A549 (cell line): Measurements from ENCODE around the gene PCDHGC5. TPM values are rescaled to one million over a fixed set of nuclear protein-coding genes. Genes with fewer than 3 reads are reported as not detected.

Source experiments
- ATAC-seq, 2 experiments: fragments of 200-7000 bp in 1 of 2; fragments of >200 bp in 1 of 2; cut with Nextera tagmentation in 1 of 2; cut with Tn5 transposase in 1 of 2; 3 replicates each; pipeline versions ENCODE4 v1.8.0 to v1.9.1; 2018 to 2020; ENCODE audit warnings: mild to moderate bottlenecking in 1 of 2, moderate library complexity in 1 of 2
- CTCF ChIA-PET: fragments of 300-600 bp; sonication (Branson Sonifier 250); formaldehyde crosslinking; extraction: SDS; loops from one replicate; lab custom pipeline; 2021; ENCODE audit warnings: antibody characterized with exemption, inconsistent platforms; lab: Yijun Ruan, JAX
- POLR2A ChIA-PET: fragments of 350-600 bp; formaldehyde crosslinking; extraction: SDS; loops from one replicate; lab custom pipeline; 2021; ENCODE audit warnings: antibody characterized with exemption, inconsistent platforms; lab: Yijun Ruan, JAX
- DNase-seq, 2 experiments: peaks; one replicate each; pipeline versions ENCODE4 v3.0.0 to v3.0.0-alpha.2; 2011 to 2016; ENCODE audit warnings: low read depth in 1 of 2, low spot score in 1 of 2
- FAIRE-seq: peaks from 2 replicates; lab custom pipeline; 2011; peaks lifted over from hg19 to GRCh38; lab: Jason Lieb, UNC
- H3K27ac ChIP-seq, 2 experiments: fragments of >200 bp; sonication (Bioruptor Twin); formaldehyde crosslinking; 3 replicates each; pipeline ENCODE4 v1.5.1; 2016 to 2017
- H3K4me1 ChIP-seq: fragments of >200 bp; sonication (Bioruptor Twin); formaldehyde crosslinking; 3 replicates; pipeline ENCODE4 v1.6.1; 2016
- H3K4me2 ChIP-seq: fragments of >200 bp; sonication (Bioruptor Twin); formaldehyde crosslinking; 3 replicates; pipeline ENCODE4 v1.6.1; 2016
- H3K4me3 ChIP-seq: fragments of >200 bp; sonication (Bioruptor Twin); formaldehyde crosslinking; 3 replicates; pipeline ENCODE4 v1.5.1; 2016
- H3K9me3 ChIP-seq: fragments of >200 bp; sonication (Bioruptor Twin); formaldehyde crosslinking; 3 replicates; pipeline ENCODE4 v1.6.1; 2016
- BCL3 ChIP-seq: fragments of >200 bp; sonication (Bioruptor Twin); formaldehyde crosslinking; IDR thresholded peaks from 3 replicates; pipeline ENCODE4 v1.6.1; 2016
- CBX8 ChIP-seq: fragments of 200-600 bp; sonication (generic); IDR thresholded peaks from 2 replicates; pipeline ENCODE4 v1.6.1; 2016
- EHMT2 ChIP-seq: fragments of 200-600 bp; sonication (generic); IDR thresholded peaks from 2 replicates; pipeline ENCODE4 v1.6.1; 2016; ENCODE audit warnings: antibody characterized with exemption, low read depth, mild to moderate bottlenecking, moderate library complexity
- EP300 ChIP-seq, 2 experiments: fragments of >200 bp; sonication (Bioruptor Twin); formaldehyde crosslinking; IDR thresholded peaks; 2 replicates in 1 of 2; 3 replicates in 1 of 2; pipeline ENCODE4 v1.6.1; 2016 to 2017
- FOSL2 ChIP-seq, 2 experiments: fragments of 450-650 bp in 1 of 2; fragments of >200 bp in 1 of 2; sonication (Bioruptor Twin) in 1 of 2; formaldehyde crosslinking; IDR thresholded peaks; 2 replicates each; pipeline versions ENCODE4 v1.5.0 to v1.6.1; 2016 to 2020; ENCODE audit warnings: mild to moderate bottlenecking in 1 of 2, moderate library complexity in 1 of 2
- FOXS1 ChIP-seq: fragments of 250-450 bp; sonication (Bioruptor Pico); IDR thresholded peaks from 2 replicates; pipeline ENCODE4 v1.5.0; 2020; ENCODE audit warnings: mild to moderate bottlenecking, moderate library complexity
- HEYL ChIP-seq: fragments of 250-450 bp; sonication (Bioruptor Pico); IDR thresholded peaks from 2 replicates; pipeline ENCODE4 v1.8.0; 2021; ENCODE audit warnings: mild to moderate bottlenecking, moderate library complexity
- KDM5A ChIP-seq: fragments of 200-600 bp; sonication (generic); IDR thresholded peaks from 2 replicates; pipeline ENCODE4 v1.6.1; 2016; ENCODE audit warnings: antibody characterized with exemption, mild to moderate bottlenecking
- MAFK ChIP-seq: fragments of 450-650 bp; IDR thresholded peaks from 2 replicates; pipeline ENCODE4 v1.6.1; 2014; ENCODE audit not compliant: partially characterized antibody
- NFE2L2 ChIP-seq: fragments of 150-350 bp; conservative IDR thresholded peaks from 2 replicates; pipeline ENCODE4 v1.6.1; 2014; ENCODE audit warnings: low read length
- NR3C1 ChIP-seq: fragments of >200 bp; sonication (Bioruptor Twin); formaldehyde crosslinking; IDR thresholded peaks from 3 replicates; pipeline ENCODE4 v1.6.1; 2017
- POLR2A ChIP-seq: IDR thresholded peaks from 2 replicates; pipeline ENCODE4 v1.6.1; 2012; ENCODE audit warnings: mild to moderate bottlenecking, low read length
- RFX5 ChIP-seq: fragments of 450-650 bp; IDR thresholded peaks from 2 replicates; pipeline ENCODE4 v1.7.1; 2014; ENCODE audit warnings: antibody characterized with exemption, mild to moderate bottlenecking, moderate library complexity
- USF2 ChIP-seq: fragments of 450-650 bp; IDR thresholded peaks from 2 replicates; pipeline ENCODE4 v1.6.1; 2014; ENCODE audit warnings: antibody characterized with exemption
- ZFP36 ChIP-seq: fragments of 450-650 bp; IDR thresholded peaks from 2 replicates; pipeline ENCODE4 v1.6.1; 2014; ENCODE audit warnings: borderline replicate concordance; ENCODE audit not compliant: partially characterized antibody
- ZNF302 ChIP-seq: fragments of 250-450 bp; sonication (Bioruptor Pico); IDR thresholded peaks from 2 replicates; pipeline ENCODE4 v1.9.0; 2021; ENCODE audit warnings: inconsistent platforms, mild to moderate bottlenecking, moderate library complexity
- ZSCAN20 ChIP-seq: fragments of 250-450 bp; sonication (Bioruptor Pico); IDR thresholded peaks from 2 replicates; pipeline ENCODE4 v1.8.0; 2022; ENCODE audit warnings: mild to moderate bottlenecking, moderate library complexity
- WGBS: methylation state at CpG from one replicate; pipeline ENCODE4 v1.1.6; 2017; ENCODE audit errors: missing lambda C conversion rate; 5-methylcytosine and 5-hydroxymethylcytosine counted together
- polyA plus RNA-seq, 4 experiments: library from polyadenylated mRNA; depleted of rRNA in 3 of 4; stranded (reverse); fragments of >200 nt; fragmentation: RNase III in 1 of 4; extraction: RNeasy Plus Mini Kit Qiagen cat#74134 plus additional on column Dnase treatment in 1 of 4; gene quantifications; 2 replicates in 3 of 4; 3 replicates in 1 of 4; pipeline ENCODE4 v1.2.3, GENCODE V29; 2011 to 2017
- TF ChIP-seq, protein P1 (sequence below): IDR thresholded peaks from 2 replicates; pipeline ENCODE4 v1.6.1; 2012
- TF ChIP-seq, protein P2 (sequence below): IDR thresholded peaks from 2 replicates; pipeline ENCODE4 v1.6.1; 2012
- TF ChIP-seq, protein P3 (sequence below): IDR thresholded peaks from 2 replicates; pipeline ENCODE4 v1.6.1; 2012; ENCODE audit warnings: low read depth, borderline replicate concordance
- TF ChIP-seq, protein P4 (sequence below): fragments of 250-450 bp; sonication (Bioruptor Pico); IDR thresholded peaks from 2 replicates; pipeline ENCODE4 v1.5.0; 2020; ENCODE audit warnings: low read depth, mild to moderate bottlenecking, moderate library complexity
- TF ChIP-seq, protein P5 (sequence below): fragments of >200 bp; sonication (Bioruptor Twin); formaldehyde crosslinking; IDR thresholded peaks from 3 replicates; pipeline ENCODE4 v1.5.1; 2016

The PCDHGC5 gene
- polyA plus RNA-seq, 2 of the 4 experiments (the other 2 are of a cell fraction), result not detected

- ChIA-PET POLR2A (no interaction called here), CTCF (interaction anchor here (0.6 to 12.8 kb wide), 5 partner anchors 10 to 662 kb away, joined by 3 to 163 read pairs (median 3); partner anchors contain the start of gene PCDHGB5)
- no peaks in the 10 kb centered on the region for H3K9me3 ChIP-seq
- ATAC-seq, result no peak
- WGBS, result 94% methylated on average over 1 of the region's 1 CpG
- H3K4me1 ChIP-seq, result peaks cover 20% of the 10 kb centered on the region
- DNase-seq, result no peak
- no peak overlapping the region for H3K4me3 ChIP-seq
- TF ChIP-seq BCL3, result no peak
- TF ChIP-seq FOSL2 (IDR thresholded peaks at IDR 0.05), result no peak
- TF ChIP-seq FOSL2 (CRISPR knock-in tag; IDR thresholded peaks at IDR 0.05), result peak; percentile 8; the same call in 1 of the 2 replicates
- TF ChIP-seq, all 56 proteins: peak for 1
- Histone ChIP-seq H3K4me2 (no peak overlapping the region), H3K27ac (no peak overlapping the region)
- FAIRE-seq, result no peak
These were observed 29.7 kb downstream of the PCDHGC5 start for GRCh38 chr5:141518618-141519015.

DNA sequence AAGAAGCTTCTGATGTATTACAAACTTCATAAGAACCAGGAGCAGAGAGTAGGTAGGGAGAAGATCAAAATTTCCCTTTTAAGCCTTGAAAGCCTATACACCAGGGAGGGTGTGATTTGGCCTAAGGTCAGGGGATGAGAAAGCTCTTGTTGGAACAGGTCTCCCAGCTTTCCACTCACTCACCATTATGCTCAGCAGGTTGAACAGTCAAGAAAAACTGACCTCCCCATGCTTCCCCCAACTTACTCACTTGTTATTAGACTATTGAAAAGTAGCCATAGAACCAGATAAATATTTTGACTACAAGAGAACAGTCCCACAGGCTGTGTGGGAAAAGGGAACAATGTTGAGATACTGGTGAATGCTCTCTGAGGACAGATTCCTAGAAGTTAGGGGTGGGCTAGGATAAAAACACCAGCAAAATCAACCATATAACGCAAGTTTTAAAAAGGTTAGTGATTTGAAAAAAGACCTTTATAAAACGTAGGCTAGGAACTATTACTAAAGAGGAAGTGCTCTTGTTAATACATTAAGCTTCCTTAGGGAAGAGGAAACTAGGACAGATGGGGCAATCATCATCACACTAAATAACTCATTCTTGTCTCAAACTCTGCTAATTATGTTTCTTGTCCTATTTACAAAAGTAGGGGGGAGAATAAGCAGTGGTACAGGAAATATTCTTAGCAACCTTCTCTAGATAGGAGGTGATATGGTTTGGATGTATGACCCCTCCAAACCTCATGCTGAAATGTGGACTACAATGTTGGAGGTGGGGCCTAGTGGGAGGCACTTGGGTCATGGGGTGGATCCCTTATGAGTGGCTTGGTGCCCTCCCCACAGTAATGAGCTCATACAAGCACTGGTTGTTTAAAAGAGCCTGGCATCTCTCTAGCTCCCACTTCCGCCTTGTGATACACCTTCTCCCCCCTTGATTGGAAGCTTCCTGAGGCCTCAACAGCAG lies 31.0 kb downstream of the PCDHGC5 start:
- 92% methylated on average over 3 of the region's 3 CpGs for WGBS
- H3K4me1 ChIP-seq, result peaks cover 25% of the 10 kb centered on the region
- TF ChIP-seq MAFK (no peak), BCL3 (no peak), ZFP36 (no peak), POLR2A (no peak), EHMT2 (no peak)
- TF ChIP-seq, protein P1, sequence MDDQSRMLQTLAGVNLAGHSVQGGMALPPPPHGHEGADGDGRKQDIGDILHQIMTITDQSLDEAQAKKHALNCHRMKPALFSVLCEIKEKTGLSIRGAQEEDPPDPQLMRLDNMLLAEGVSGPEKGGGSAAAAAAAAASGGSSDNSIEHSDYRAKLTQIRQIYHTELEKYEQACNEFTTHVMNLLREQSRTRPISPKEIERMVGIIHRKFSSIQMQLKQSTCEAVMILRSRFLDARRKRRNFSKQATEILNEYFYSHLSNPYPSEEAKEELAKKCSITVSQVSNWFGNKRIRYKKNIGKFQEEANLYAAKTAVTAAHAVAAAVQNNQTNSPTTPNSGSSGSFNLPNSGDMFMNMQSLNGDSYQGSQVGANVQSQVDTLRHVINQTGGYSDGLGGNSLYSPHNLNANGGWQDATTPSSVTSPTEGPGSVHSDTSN, result no peak
- POLR2A ChIA-PET, result no interaction called here
- H3K4me3 ChIP-seq, result no peak overlapping the region
- CTCF ChIA-PET, result interaction anchor here (0.6 to 12.8 kb wide), 7 partner anchors 11 to 425 kb away, joined by 3 to 163 read pairs (median 5); partner anchors contain the start of genes PCDHB2, PCDHGB5 and PCDHGC3
- H3K27ac ChIP-seq, result no peak overlapping the region
- FAIRE-seq (no peak), DNase-seq (no peak), ATAC-seq (no peak)
- no peaks in the 10 kb centered on the region for H3K9me3 ChIP-seq
- no peak overlapping the region for H3K4me2 ChIP-seq

DNA sequence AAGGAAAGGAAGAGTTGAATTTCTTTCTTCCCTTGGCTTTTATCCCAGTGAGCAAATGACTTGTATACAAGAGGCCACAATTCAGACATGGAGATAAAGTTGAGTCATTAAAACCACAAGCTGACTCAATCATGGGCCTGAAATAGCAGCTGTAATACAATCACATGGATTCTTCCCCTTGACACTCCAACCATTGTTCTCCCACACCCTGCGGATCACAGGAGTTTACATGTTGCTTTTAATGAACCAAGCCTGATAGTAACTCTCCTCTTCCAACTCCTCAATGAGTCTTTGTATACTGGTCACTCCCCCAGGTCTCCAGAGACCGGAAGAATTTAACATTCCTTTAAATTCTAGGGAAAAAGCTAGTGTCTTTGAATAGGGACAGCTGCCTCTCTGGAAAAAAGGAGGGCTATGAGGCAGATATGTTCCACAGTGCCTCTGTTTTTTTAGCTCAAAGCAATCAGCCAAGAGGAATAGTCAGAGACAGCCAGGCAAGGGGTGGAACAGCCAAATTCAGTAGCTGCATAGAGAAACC lies 32.4 kb downstream of the PCDHGC5 start:
- DNase-seq (peak; percentile 74 to 75), ATAC-seq (peak; percentile 69 to 78; a peak in 5 of 6 replicates), FAIRE-seq (no peak)
- CTCF ChIA-PET, result interaction anchor here (0.7 to 12.8 kb wide), 17 partner anchors 13 to 705 kb away, joined by 3 to 163 read pairs (median 6); partner anchors contain the start of genes PCDHB11, PCDHB14, PCDHB2 and PCDHB9
- Histone ChIP-seq H3K4me3 (no peak overlapping the region), H3K9me3 (no peaks in the 10 kb centered on the region), H3K27ac (peak overlapping the region; percentile 42 to 55; a peak in 3 of 6 replicates), H3K4me2 (peak overlapping the region; percentile 55), H3K4me1 (peaks cover 36% of the 10 kb centered on the region)
- POLR2A ChIA-PET, result interaction anchor here (1.0 to 1.2 kb wide), 2 partner anchors 182 to 200 kb away, joined by 3 to 5 read pairs; partner anchors contain the start of genes PCDHGA2 and TAF7
- WGBS, result 47% methylated on average over 2 of the region's 2 CpGs
- TF ChIP-seq RFX5 (no peak), USF2 (no peak), NR3C1 (no peak), ZNF302 (CRISPR knock-in tag) (no peak), NFE2L2 (no peak), FOXS1 (no peak; the same call in 1 of the 2 replicates), HEYL (no peak), EP300 (IDR thresholded peaks at IDR 0.05) (no peak), CBX8 (no peak), ZSCAN20 (CRISPR knock-in tag) (no peak), KDM5A (no peak), EHMT2 (no peak), POLR2A (no peak)
- TF ChIP-seq, protein P2, sequence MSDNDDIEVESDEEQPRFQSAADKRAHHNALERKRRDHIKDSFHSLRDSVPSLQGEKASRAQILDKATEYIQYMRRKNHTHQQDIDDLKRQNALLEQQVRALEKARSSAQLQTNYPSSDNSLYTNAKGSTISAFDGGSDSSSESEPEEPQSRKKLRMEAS, result peak; percentile 72
- TF ChIP-seq, protein P3, sequence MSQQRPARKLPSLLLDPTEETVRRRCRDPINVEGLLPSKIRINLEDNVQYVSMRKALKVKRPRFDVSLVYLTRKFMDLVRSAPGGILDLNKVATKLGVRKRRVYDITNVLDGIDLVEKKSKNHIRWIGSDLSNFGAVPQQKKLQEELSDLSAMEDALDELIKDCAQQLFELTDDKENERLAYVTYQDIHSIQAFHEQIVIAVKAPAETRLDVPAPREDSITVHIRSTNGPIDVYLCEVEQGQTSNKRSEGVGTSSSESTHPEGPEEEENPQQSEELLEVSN, result no peak
- TF ChIP-seq, protein P4, sequence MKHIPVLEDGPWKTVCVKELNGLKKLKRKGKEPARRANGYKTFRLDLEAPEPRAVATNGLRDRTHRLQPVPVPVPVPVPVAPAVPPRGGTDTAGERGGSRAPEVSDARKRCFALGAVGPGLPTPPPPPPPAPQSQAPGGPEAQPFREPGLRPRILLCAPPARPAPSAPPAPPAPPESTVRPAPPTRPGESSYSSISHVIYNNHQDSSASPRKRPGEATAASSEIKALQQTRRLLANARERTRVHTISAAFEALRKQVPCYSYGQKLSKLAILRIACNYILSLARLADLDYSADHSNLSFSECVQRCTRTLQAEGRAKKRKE (CRISPR knock-in tag), result no peak
- TF ChIP-seq, protein P5, sequence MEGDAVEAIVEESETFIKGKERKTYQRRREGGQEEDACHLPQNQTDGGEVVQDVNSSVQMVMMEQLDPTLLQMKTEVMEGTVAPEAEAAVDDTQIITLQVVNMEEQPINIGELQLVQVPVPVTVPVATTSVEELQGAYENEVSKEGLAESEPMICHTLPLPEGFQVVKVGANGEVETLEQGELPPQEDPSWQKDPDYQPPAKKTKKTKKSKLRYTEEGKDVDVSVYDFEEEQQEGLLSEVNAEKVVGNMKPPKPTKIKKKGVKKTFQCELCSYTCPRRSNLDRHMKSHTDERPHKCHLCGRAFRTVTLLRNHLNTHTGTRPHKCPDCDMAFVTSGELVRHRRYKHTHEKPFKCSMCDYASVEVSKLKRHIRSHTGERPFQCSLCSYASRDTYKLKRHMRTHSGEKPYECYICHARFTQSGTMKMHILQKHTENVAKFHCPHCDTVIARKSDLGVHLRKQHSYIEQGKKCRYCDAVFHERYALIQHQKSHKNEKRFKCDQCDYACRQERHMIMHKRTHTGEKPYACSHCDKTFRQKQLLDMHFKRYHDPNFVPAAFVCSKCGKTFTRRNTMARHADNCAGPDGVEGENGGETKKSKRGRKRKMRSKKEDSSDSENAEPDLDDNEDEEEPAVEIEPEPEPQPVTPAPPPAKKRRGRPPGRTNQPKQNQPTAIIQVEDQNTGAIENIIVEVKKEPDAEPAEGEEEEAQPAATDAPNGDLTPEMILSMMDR, result no peak
